ENCODE data around the gene NDUFV2. TPM values are rescaled to one million over a fixed set of nuclear protein-coding genes. Genes with fewer than 3 reads are reported as not detected.
A peak's percentile ranks its signal among the peaks of the same experiment; 100 is the strongest.

The NDUFV2 gene
- total RNA-seq, 2 donors from 2014 or later, result 276 to 295 TPM

DNA sequence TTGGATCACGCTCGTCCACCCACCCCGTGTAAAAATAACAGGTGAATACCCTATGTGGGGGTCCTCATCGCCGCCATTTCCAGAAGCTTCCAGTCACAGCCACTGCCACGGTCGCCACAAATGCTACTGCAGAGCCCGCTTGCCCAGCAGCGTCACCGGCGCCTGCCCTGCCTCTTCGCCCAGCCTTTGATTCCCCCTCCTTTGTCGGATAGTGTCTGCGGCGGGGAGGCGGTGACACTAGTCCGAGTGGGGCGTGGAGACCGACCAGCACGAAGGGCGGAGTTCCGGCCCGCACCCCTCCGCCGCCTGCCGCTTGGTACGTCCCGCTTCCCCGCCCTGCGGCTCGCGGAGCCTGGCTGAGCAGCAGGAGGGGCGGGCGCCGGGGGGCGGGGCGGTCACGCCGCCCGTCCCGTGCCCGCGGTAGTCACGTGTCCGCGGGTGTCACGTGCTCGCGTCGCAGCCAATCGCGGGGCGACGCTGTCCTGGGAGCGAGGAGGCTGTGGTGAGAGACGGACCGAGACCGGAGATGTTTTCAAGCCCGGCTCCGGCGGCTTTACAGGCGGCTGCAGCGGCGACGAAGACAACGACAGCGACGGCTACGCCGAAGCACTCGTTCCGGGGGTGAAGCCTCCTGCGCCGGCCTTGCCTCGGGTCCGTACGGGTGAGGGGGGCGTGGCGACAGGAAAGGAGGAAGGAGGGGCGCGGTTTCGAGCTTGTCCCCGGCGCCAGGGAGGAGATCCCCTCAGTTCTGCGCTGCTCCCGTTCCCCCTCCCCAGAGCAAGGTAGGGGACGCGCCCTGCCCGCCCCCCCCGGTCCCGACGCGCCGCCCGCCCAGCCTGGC is 34.0 kb downstream of the NDUFV2 start, which contains the start of gene ANKRD12:
TSS of gene ANKRD12 (plus strand) at position 467 of the 841 bp plus-strand sequence. CDS start 45,652 bp downstream, outside the sequence.
- Mint-ChIP-seq H3K27me3 (no peaks in the 10 kb centered on the region), H3K9me3 (no peaks in the 10 kb centered on the region), H3K27ac (peak within 1 kb of the TSS; percentile 95 to 97), H3K36me3 (peaks cover 40% of the 10 kb centered on the region), H3K4me1 (ENCODE audit: low read depth in 2 of 2) (peaks cover 46 to 66% of the 10 kb centered on the region in 2 donors), H3K4me3 (peak within 1 kb of the TSS; percentile 95)
- peak; percentile 99 for DNase-seq (ENCODE audit: low spot score)
- ATAC-seq, result peak; percentile 92 to 93

DNA sequence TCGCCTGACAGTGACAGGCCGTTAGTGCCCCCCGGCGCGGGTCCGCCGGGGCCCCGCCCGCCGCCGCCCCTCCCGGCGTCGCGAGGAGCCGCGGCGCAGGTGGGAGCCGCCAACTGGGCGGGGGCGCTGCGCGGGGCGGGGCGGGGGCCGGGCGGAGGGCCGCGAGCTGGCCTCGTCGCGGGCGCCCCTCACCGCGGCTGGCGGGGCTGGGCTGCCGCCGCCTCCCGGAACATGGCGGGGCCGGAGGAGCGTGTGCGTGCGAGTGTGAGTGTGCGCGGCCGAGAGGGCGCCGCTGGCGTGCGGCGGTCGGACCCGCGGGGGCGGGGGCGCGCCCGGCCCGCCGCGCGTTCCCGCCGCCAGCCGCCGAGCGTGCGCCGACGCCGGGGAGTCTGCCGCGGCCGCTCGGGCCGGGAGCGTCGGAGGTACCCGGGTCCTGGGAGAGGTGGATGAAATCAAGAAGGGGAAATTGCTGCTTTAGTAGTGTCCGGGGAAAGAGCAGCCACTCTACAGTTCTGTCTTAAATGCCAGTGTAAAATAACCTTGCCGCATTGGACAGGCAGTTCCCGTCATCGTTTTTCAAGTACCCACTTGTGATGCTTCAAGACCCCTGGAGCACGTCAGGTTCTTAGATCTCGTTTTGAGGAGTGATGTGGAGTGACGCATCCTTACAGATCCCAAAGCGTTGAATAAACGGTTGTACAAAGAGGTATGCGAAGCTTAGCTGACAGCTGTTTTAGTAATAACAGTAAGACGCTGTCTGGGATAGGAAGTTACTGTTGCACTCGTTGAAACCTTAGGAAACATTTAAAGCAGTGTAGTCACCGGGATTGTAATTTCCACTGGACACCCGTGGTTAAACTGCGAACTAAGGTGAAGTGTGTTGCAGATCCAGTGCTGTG is 34.9 kb downstream of the NDUFV2 start:
- ATAC-seq, result peak; percentile 67 to 76

DNA sequence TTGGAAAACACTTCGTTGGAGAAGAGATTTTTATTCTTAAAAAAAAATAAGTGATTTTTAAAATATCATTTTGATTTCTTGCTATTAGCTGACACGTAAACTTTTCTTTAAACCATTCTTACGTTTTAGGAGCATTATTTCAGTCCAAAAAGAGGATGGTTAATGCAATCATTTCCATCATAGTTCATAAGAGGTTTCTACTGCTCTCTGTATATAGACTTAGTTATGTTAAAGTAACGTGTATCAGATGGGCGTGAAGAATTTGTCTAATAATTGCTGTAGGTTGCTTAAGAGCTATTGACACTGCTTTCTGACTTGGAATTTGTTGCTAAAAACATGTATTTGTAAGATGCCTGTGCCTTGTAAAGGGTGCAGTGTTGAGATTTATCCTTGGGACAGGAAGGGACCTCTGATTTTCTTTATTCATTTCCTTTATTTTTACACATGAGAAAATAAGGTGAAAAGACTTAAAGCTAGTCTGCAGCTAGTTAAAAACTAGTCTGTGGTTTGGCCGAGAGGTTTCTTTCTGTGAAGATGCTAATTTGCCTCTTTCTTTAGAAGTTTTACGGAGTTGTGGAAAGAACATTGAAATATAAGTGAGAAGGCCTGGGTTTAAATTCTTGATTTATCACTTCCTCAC is 37.0 kb downstream of the NDUFV2 start:
- ATAC-seq, result no peak
- Mint-ChIP-seq H3K27ac (peak overlapping the region; percentile 95 to 97), H3K27me3 (no peaks in the 10 kb centered on the region), H3K36me3 (peaks cover 23% of the 10 kb centered on the region), H3K4me1 (ENCODE audit: low read depth in 2 of 2) (peaks cover 55 to 68% of the 10 kb centered on the region in 2 donors), H3K4me3 (peak overlapping the region; percentile 88), H3K9me3 (no peaks in the 10 kb centered on the region)
- DNase-seq (ENCODE audit: low spot score), result no peak

More for the DNA sequence above, 34.9 kb downstream of the NDUFV2 start:
- peak; percentile 83 for DNase-seq (ENCODE audit: low spot score)
- H3K4me3 Mint-ChIP-seq, result peak overlapping the region; percentile 95
- peaks cover 52 to 72% of the 10 kb centered on the region in 2 donors for H3K4me1 Mint-ChIP-seq (ENCODE audit: low read depth in 2 of 2)
- H3K9me3 Mint-ChIP-seq, result no peaks in the 10 kb centered on the region
- peak overlapping the region; percentile 95 to 97 for H3K27ac Mint-ChIP-seq
- H3K36me3 Mint-ChIP-seq, result peaks cover 40% of the 10 kb centered on the region
- H3K27me3 Mint-ChIP-seq, result no peaks in the 10 kb centered on the region

DNA sequence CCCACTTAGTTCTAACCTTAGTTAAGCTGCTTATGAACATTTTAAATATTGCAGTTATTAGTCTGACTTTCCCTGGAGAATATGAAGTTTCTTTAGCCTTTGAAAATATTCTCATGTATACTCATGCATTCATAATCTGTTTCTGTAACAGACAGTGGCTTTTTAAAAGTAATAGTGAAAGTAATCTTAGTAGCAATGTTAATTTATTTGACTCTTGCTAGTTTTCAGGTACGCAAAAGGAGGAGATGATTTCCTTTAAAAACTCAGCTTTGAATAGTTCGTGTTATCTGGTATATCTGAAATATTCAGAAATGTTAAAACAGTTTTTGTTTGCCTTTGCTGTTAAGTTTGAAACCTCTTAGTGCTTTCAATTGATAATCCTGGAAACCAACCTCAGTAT is 37.9 kb downstream of the NDUFV2 start:
- peak overlapping the region; percentile 88 for H3K4me3 Mint-ChIP-seq
- no peaks in the 10 kb centered on the region for H3K27me3 Mint-ChIP-seq
- peaks cover 20% of the 10 kb centered on the region for H3K36me3 Mint-ChIP-seq
- ATAC-seq (no peak), DNase-seq (ENCODE audit: low spot score) (no peak)
- peak overlapping the region; percentile 95 to 97 for H3K27ac Mint-ChIP-seq
- peaks cover 56 to 69% of the 10 kb centered on the region in 2 donors for H3K4me1 Mint-ChIP-seq (ENCODE audit: low read depth in 2 of 2)
- no peaks in the 10 kb centered on the region for H3K9me3 Mint-ChIP-seq

DNA sequence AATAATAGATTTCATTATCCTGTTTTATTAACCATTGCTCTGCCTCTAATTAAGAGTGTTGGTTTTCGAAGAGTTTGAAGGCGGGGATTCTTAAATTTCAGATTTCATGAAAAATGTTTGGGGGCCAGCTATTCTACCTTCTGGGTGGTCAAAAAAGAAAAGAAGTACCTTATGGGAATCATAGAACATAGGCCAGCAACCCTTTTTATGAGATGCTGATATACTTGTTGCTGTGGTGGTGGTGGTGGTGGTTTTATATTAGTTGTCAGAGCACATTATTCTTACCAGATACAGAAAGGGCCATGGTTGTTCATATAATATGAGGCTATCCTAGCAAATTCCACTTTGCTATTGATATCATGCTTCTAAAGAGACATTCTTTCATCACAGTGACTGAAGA is 38.5 kb downstream of the NDUFV2 start:
- peaks cover 57 to 70% of the 10 kb centered on the region in 2 donors for H3K4me1 Mint-ChIP-seq (ENCODE audit: low read depth in 2 of 2)
- H3K4me3 Mint-ChIP-seq, result peak overlapping the region; percentile 88
- peaks cover 16% of the 10 kb centered on the region for H3K36me3 Mint-ChIP-seq
- no peak for ATAC-seq
- peak overlapping the region; percentile 95 to 97 for H3K27ac Mint-ChIP-seq
- H3K27me3 Mint-ChIP-seq, result no peaks in the 10 kb centered on the region
- no peak for DNase-seq (ENCODE audit: low spot score)
- no peaks in the 10 kb centered on the region for H3K9me3 Mint-ChIP-seq

DNA sequence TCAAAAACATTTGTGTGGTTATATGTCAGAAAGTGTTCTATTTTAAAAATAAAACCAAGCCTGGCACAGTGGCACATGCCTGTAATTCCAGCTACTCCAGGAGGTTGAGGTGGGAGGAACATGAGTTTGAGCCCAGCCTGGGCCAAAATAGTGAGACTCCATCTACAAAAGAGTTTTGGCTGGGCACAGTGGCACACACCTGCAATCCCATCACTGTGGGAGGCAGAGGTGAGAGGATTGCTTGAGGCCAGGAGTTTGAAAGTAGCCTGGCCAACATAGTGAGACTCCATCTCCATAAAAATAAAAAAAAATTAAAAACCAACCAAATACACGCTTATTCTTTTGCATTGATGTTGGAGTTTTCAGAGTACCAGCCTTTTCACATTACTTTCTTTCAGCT is 43.7 kb downstream of the NDUFV2 start:
- Mint-ChIP-seq H3K4me3 (peak overlapping the region; percentile 75), H3K4me1 (ENCODE audit: low read depth in 2 of 2) (peaks cover 57 to 76% of the 10 kb centered on the region in 2 donors), H3K36me3 (no peaks in the 10 kb centered on the region), H3K27me3 (no peaks in the 10 kb centered on the region), H3K9me3 (no peaks in the 10 kb centered on the region), H3K27ac (peak overlapping the region; percentile 95 to 96)
- no peak for ATAC-seq
- no peak for DNase-seq (ENCODE audit: low spot score)

DNA sequence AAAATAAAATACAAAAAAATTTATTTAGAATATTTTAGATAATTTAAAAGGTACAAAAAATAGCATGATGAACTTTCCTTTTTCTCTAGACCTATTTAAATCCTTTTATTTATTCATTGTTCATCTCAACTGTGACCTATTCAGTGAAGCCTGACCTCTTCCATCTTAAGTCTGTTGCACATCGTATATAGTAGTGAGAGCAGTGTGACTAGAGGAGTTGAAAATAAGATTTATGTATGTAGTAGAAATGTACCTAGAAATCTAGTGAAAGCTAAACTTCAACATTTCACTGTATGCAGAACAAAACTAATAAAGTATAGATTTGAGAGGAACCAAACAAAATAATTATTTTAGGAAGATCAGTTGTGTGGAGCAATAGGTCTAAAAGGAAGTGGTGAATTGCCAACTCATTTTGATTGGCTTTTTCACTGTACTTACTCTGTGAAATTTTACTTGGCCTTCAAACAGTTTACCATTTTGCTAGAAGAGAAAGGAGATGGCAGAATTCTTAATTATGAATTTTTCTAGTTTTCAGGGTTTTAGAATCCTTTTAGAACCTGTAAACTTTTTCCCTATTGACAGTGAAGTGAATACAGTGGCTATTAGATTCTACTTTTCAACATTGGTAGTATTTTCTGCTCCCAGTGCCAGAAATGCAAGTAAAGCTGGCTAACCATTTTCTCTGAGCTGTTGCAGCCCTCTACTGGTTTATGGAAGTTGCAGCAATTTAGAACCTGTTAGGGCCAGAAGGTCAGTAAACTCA is 45.1 kb downstream of the NDUFV2 start:
- Mint-ChIP-seq H3K27me3 (no peaks in the 10 kb centered on the region), H3K36me3 (no peaks in the 10 kb centered on the region), H3K4me1 (ENCODE audit: low read depth in 2 of 2) (peaks cover 51 to 70% of the 10 kb centered on the region in 2 donors), H3K27ac (peak overlapping the region; percentile 95 to 96), H3K4me3 (peak overlapping the region; percentile 75), H3K9me3 (no peaks in the 10 kb centered on the region)
- DNase-seq (ENCODE audit: low spot score) (peak; percentile 67), ATAC-seq (peak; percentile 67 to 78)

DNA sequence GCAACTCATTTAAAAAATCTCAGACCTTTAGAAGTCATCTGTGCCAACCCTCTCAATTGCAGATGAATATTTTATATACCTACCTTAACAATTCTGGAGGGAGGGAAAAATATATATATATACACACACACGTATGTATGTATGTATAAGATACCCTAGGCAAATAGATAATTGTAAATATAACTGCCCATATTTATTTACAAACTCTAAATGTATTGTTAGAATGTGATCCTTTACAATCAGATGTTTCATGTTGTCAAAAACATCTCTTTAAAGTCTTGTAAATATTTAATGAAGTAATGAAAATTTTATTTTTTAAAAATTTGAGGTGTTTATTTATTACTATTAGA is 45.7 kb downstream of the NDUFV2 start:
- no peak for ATAC-seq
- H3K27ac Mint-ChIP-seq, result peak overlapping the region; percentile 95 to 96
- peak overlapping the region; percentile 75 for H3K4me3 Mint-ChIP-seq
- H3K36me3 Mint-ChIP-seq, result no peaks in the 10 kb centered on the region
- no peak for DNase-seq (ENCODE audit: low spot score)
- no peaks in the 10 kb centered on the region for H3K9me3 Mint-ChIP-seq
- H3K27me3 Mint-ChIP-seq, result no peaks in the 10 kb centered on the region
- H3K4me1 Mint-ChIP-seq (ENCODE audit: low read depth in 2 of 2), result peaks cover 51 to 73% of the 10 kb centered on the region in 2 donors

DNA sequence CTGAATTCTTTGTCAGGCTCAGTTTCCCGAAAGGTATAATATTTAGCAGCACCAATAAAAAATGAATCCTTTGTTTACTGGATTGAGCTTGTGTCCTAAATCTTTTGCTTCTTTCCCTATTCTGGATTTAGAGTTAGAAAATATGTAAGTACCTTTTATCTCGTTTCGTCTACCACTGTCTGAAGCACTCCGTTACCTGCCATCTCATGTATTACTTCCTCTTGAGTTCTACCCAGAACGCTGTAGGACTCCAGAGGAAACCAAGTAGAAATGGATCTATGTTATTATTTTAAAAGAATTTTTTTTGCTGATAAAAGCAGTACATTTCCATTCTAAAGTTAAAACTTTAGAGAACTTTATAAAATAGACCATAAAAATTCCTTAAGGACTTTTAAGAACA is 47.6 kb downstream of the NDUFV2 start:
- Mint-ChIP-seq H3K36me3 (peaks cover 8% of the 10 kb centered on the region), H3K4me3 (peak overlapping the region; percentile 45), H3K4me1 (ENCODE audit: low read depth in 2 of 2) (peaks cover 54 to 80% of the 10 kb centered on the region in 2 donors), H3K9me3 (no peaks in the 10 kb centered on the region), H3K27ac (peak overlapping the region in 1 of 2 donors; percentile 96), H3K27me3 (no peaks in the 10 kb centered on the region)
- DNase-seq (ENCODE audit: low spot score) (no peak), ATAC-seq (no peak)

DNA sequence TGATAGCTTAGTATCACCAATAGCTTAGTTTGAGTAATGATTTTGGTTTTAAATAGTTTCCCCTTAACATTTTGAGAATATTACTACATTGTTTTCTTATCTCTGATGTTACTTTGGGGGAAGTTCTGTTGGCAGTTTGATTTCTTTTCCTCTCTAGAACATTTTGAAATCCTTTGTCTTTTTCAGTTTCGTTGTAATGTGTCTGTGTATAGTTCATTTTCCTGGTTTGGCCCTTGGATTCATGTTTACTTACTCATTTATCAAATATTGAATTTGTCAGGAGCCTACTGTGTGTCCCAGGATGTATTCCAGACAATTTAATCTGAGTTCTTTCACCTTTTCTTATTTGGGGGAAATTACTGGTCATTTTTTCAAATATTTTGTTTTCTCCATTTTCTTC is 50.8 kb downstream of the NDUFV2 start:
- H3K4me1 Mint-ChIP-seq (ENCODE audit: low read depth in 2 of 2), result peaks cover 51 to 74% of the 10 kb centered on the region in 2 donors

DNA sequence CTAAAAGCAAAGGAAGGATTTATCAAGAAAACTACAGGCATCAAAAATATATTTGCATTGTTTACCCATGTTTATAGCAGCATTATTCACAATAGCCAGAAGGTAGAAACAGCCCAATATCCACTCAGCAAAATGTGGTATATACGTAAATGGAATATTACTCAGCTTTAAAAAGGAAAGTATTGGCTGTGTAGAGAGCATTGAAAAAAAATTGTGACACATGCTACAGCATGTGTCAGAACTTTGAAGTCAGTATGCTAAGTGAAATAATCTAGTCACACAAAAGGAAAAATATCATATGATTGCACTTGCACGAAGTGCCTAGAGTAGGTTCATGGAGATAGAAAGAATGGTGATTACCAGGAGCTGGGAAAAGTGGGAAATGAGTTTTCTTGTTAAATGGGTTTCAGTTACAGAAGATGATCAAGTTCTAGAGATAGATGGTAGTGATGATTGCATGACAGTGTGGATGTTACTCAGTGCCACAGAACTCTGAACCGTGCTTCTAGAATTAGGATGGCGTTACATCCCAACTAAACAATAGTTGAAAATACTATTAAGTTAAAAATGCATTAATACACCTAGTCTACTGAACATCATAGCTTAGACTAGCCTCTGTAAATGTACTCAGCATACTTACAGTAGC is 54.2 kb downstream of the NDUFV2 start:
- no peak for DNase-seq (ENCODE audit: low spot score)
- Mint-ChIP-seq H3K9me3 (no peaks in the 10 kb centered on the region), H3K27me3 (no peaks in the 10 kb centered on the region), H3K27ac (peak overlapping the region; percentile 67 to 83), H3K36me3 (peaks cover 21% of the 10 kb centered on the region), H3K4me3 (peak overlapping the region; percentile 39), H3K4me1 (ENCODE audit: low read depth in 2 of 2) (peaks cover 48 to 62% of the 10 kb centered on the region in 2 donors)
- ATAC-seq, result peak; percentile 65 to 74

More for the DNA sequence above, 50.8 kb downstream of the NDUFV2 start:
- Mint-ChIP-seq H3K4me3 (peak overlapping the region; percentile 30), H3K36me3 (peaks cover 16% of the 10 kb centered on the region), H3K9me3 (no peaks in the 10 kb centered on the region), H3K27ac (peak overlapping the region; percentile 42 to 89), H3K27me3 (no peaks in the 10 kb centered on the region)
- ATAC-seq, result no peak
- DNase-seq (ENCODE audit: low spot score), result no peak

DNA sequence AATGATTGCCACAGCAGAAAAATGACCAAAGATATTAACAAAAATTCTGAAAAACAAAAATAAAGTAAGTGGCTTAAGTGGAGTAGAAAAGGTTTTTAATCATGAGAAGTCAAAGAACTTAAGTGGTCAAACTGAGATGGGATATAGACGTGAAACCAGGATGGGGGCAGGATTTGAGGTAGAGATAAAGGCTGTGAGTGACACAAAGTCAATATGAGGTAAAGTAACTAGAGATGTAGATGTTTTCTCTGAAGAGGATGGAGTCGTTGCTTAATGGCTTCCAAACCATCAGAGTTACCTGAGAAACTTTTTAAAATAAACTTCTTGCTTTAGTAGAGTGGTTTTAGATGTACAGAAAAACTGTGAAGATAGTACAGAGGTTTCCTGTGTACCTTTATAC is 55.3 kb downstream of the NDUFV2 start:
- H3K27ac Mint-ChIP-seq, result peak overlapping the region; percentile 67 to 83
- ATAC-seq (no peak), DNase-seq (ENCODE audit: low spot score) (no peak)
- no peak overlapping the region for H3K4me3 Mint-ChIP-seq
- peaks cover 55 to 67% of the 10 kb centered on the region in 2 donors for H3K4me1 Mint-ChIP-seq (ENCODE audit: low read depth in 2 of 2)
- H3K27me3 Mint-ChIP-seq, result no peaks in the 10 kb centered on the region
- H3K9me3 Mint-ChIP-seq, result no peaks in the 10 kb centered on the region
- H3K36me3 Mint-ChIP-seq, result peaks cover 28% of the 10 kb centered on the region
